Lower leg skin (tissue), 4 donors: ENCODE results near the gene PIEZO2. TPM values are rescaled to one million over a fixed set of nuclear protein-coding genes. Genes with fewer than 3 reads are reported as not detected.

ENCODE experiments used
- DNase-seq, 2 donors: peaks; one replicate each; pipeline ENCODE4 v3.0.0-alpha.2; 2019; ENCODE audit warnings: low spot score in 2 of 2
- H3K4me3 ChIP-seq: fragments of 200-600 bp; sonication (generic); 2 replicates; pipeline ENCODE4 v1.5.1; 2017; ENCODE audit warnings: mild to moderate bottlenecking, low read depth; ENCODE audit not compliant: poor library complexity, severe bottlenecking
- CTCF ChIP-seq, 3 donors: fragments of 450-650 bp; IDR thresholded peaks; one replicate each; pipeline ENCODE4 v1.5.1; 2016; ENCODE audit warnings: antibody characterized with exemption in 3 of 3, mild to moderate bottlenecking in 3 of 3, moderate library complexity in 2 of 3
- POLR2A ChIP-seq, 2 donors: fragments of 450-650 bp; IDR thresholded peaks; one replicate each; pipeline ENCODE4 v1.6.1; 2016 to 2017; ENCODE audit warnings: antibody characterized with exemption in 2 of 2, mild to moderate bottlenecking in 1 of 2, moderate library complexity in 1 of 2
- WGBS, 2 donors: methylation state at CpG; one replicate each; pipeline ENCODE4 v1.1.5; 2018; 5-methylcytosine and 5-hydroxymethylcytosine counted together
- intact Hi-C: fragments of 100-400 bp; cut with DNase I; formaldehyde crosslinking; loops from one replicate; pipeline ENCODE4 v1.15.0; 2023; ENCODE audit warnings: low total_unique reads
- total RNA-seq, 4 donors: library from RNA; depleted of rRNA; stranded (reverse); fragments of >200 nt; gene quantifications; one replicate each; pipeline ENCODE4 v1.1.0, GENCODE V29; 2016

The PIEZO2 gene
- total RNA-seq, 4 donors from 2014 or later: 0.30 to 1.8 (median 0.64) TPM

GRCh38 chr18:10893761-10894160 lies 255.6 kb downstream of the PIEZO2 start:
- TF ChIP-seq CTCF (IDR thresholded peaks at IDR 0.05) (no peak), POLR2A (IDR thresholded peaks at IDR 0.05) (no peak)
- WGBS, 2 donors: 92% methylated on average over 5 of the region's 5 CpGs
- H3K4me3 ChIP-seq: no peak overlapping the region
- intact Hi-C loops: no loop called here
- no peak for DNase-seq

GRCh38 chr18:10893196-10893595 lies 256.2 kb downstream of the PIEZO2 start:
- WGBS, 2 donors: 69 to 73% methylated on average over 2 of the region's 2 CpGs
- intact Hi-C loops: no loop called here
- TF ChIP-seq POLR2A (IDR thresholded peaks at IDR 0.05): no peak
- TF ChIP-seq CTCF (IDR thresholded peaks at IDR 0.05): no peak
- H3K4me3 ChIP-seq: no peak overlapping the region
- no peak for DNase-seq

- H3K4me3 ChIP-seq: no peak overlapping the region
- no peak for DNase-seq
- WGBS, 2 donors: 14 to 26% methylated on average over 1 of the region's 1 CpG
- intact Hi-C loops: no loop called here
- no peak for TF ChIP-seq CTCF (IDR thresholded peaks at IDR 0.05)
- no peak for TF ChIP-seq POLR2A (IDR thresholded peaks at IDR 0.05)
Observed at GRCh38 chr18:10892786-10893185, 256.6 kb downstream of the PIEZO2 start.

GRCh38 chr18:10890022-10890421 lies 259.3 kb downstream of the PIEZO2 start:
- intact Hi-C loops: no loop called here
- H3K4me3 ChIP-seq: no peak overlapping the region
- TF ChIP-seq POLR2A (IDR thresholded peaks at IDR 0.05) (no peak), CTCF (IDR thresholded peaks at IDR 0.05) (no peak)
- DNase-seq: no peak
- 86 to 100% methylated on average over 1 of the region's 1 CpG for WGBS, 2 donors

- DNase-seq: no peak
- intact Hi-C loops: no loop called here
- 71 to 80% methylated on average over 1 of the region's 1 CpG for WGBS, 2 donors
- TF ChIP-seq CTCF (IDR thresholded peaks at IDR 0.05) (no peak), POLR2A (IDR thresholded peaks at IDR 0.05) (no peak)
- no peak overlapping the region for H3K4me3 ChIP-seq
Observed at GRCh38 chr18:10878703-10879102, 270.7 kb downstream of the PIEZO2 start.

GRCh38 chr18:10877987-10878386 lies 271.4 kb downstream of the PIEZO2 start:
- intact Hi-C loops: no loop called here
- H3K4me3 ChIP-seq: no peak overlapping the region
- no peak for DNase-seq
- WGBS, 2 donors: 89% methylated on average over 3 of the region's 3 CpGs
- TF ChIP-seq CTCF (IDR thresholded peaks at IDR 0.05): no peak
- TF ChIP-seq POLR2A (IDR thresholded peaks at IDR 0.05): no peak
